Psoas muscle (tissue), 8 donors: ENCODE data around the gene TMEM121. TPM values are rescaled to one million over a fixed set of nuclear protein-coding genes. Genes with fewer than 3 reads are reported as not detected.

Source experiments
- ATAC-seq, 4 donors: fragments of 200-7000 bp; cut with Tn5 transposase; one replicate each; pipeline ENCODE4 v1.9.1; 2020; ENCODE audit warnings: moderate library complexity in 3 of 4, mild to moderate bottlenecking in 2 of 4
- DNase-seq, 2 donors: peaks; one replicate each; pipeline ENCODE4 v3.0.0-alpha.2; 2020
- H3K27ac ChIP-seq: fragments of 200-600 bp; one replicate; pipeline ENCODE4 v1.8.0; 2022
- H3K27me3 ChIP-seq, 3 donors: fragments of 200-600 bp in 1 of 3; one replicate each; pipeline versions ENCODE4 v1.6.1 to v1.8.0; 2013 to 2022; ENCODE audit warnings: low read length in 2 of 3, mild to moderate bottlenecking in 2 of 3, moderate library complexity in 1 of 3; ENCODE audit not compliant: insufficient read depth in 3 of 3
- H3K36me3 ChIP-seq, 2 donors: fragments of 200-600 bp in 1 of 2; one replicate each; pipeline versions ENCODE4 v1.6.1 to v1.8.0; 2013 to 2022; ENCODE audit warnings: low read depth in 1 of 2, mild to moderate bottlenecking in 1 of 2, moderate library complexity in 1 of 2; ENCODE audit not compliant: insufficient read depth in 1 of 2
- H3K4me1 ChIP-seq: fragments of 200-600 bp; one replicate; pipeline ENCODE4 v1.8.0; 2022
- H3K4me3 ChIP-seq: fragments of 200-600 bp; one replicate; pipeline ENCODE4 v1.8.0; 2022; ENCODE audit warnings: mild to moderate bottlenecking
- H3K9me3 ChIP-seq: fragments of 200-600 bp; one replicate; pipeline ENCODE4 v1.8.0; 2022
- WGBS, 3 donors: extraction: QIAGEN DNeasy Blood & Tissue Kit; methylation state at CpG; one replicate each; pipeline versions ENCODE4 v1.1.6 to v1.1.7; 2013; 5-methylcytosine and 5-hydroxymethylcytosine counted together
- intact Hi-C, 2 donors: fragments of 100-400 bp; cut with DNase I; formaldehyde crosslinking; loops; one replicate each; pipeline versions ENCODE4 v1.11.0 to v1.14.2; 2022
- polyA plus RNA-seq, 3 donors: library from polyadenylated mRNA; stranded (reverse); fragments of 200-250 nt; gene quantifications; one replicate each; pipeline ENCODE4 v1.2.3, GENCODE V29; 2013
- total RNA-seq, 4 donors: library from RNA; stranded (reverse); fragmentation: NEBNext Ultra II Directional in 2 of 4; extraction: Animal tissue kit (Norgen Biotek cat#: 25700) in 2 of 4; gene quantifications; one replicate each; pipeline versions ENCODE4 v1.2.1 to v1.2.4, GENCODE V29; 2021 to 2023
- TF ChIP-seq, protein P1 (sequence below): fragments of 200-600 bp; IDR thresholded peaks from one replicate; pipeline ENCODE4 v1.8.0; 2022; ENCODE audit warnings: antibody characterized with exemption
- donor health status: healthy with polysubstance abuse.
- donor health status: DM: no; HTN: no; CAD: no; lungs with moderate emphysema.
- donor health status: Bipolar disorder and iron deficiency.
- donor health status: healthy.
- donor health status: DM: yes; HTN: yes; CAD: no.
- donor health status: DM: no; HTN: no; CAD: no.
- donor health status: DM: no; HTN: no; CAD: no.
- donor health status: DM: yes; HTN: yes; CAD: no.

TMEM121 gene
- total and polyA plus RNA-seq, 7 donors = 0.08 to 0.60 (median 0.38) TPM

DNA sequence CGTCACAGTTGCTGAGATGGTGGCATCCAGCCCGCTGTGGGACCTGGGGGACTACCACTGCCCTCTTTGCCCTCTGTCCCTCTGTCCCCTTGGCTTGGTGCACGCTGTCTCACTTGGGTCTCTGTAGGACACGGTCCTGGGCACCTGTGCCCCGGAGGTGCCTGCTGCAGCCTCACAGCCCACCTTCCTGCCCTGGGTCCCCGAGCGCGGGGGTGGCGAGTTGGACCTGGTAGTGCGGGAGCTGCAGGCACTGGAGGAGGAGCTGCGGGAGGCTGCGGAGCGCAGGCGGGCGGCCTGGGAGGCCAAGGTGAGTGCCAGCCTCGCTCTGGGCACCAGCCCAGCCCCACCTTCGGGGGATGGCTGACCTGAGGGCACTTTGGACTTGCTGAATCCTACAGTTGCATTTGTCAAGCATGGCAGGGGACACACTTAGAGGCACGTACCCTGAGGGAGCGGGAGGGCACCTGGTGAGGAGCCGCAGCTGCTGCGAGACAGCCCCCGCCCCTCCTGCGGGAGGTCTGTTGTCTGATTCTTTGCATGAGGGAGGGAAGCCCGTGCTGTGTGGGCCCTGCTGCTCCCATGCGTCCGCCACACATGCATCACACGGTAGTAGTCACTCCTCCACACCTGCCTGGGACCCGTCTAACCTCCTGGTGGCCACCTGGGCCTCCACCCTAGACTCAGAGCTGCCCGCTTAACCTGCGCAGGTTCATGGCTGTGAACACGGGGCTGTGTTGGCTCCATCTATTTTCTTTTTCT lies 28.5 kb upstream of the TMEM121 start:
- no peak overlapping the region for H3K27ac ChIP-seq
- no peaks in the 10 kb centered on the region for H3K9me3 ChIP-seq
- no peaks in the 10 kb centered on the region for H3K36me3 ChIP-seq
- 92 to 94% (median 92%) methylated on average over 30 to 31 of the region's 31 CpGs for WGBS, 3 donors
- ATAC-seq (no peak), DNase-seq (peak; percentile 15 to 52)
- peaks cover 13% of the 10 kb centered on the region for H3K4me1 ChIP-seq
- H3K4me3 ChIP-seq = no peak overlapping the region
- intact Hi-C loops = loop anchor here in 1 of 2 donors (10.0 kb wide), 1 partner anchor 813 kb away; the partner anchor contains the start of gene INF2
- TF ChIP-seq, protein P1, sequence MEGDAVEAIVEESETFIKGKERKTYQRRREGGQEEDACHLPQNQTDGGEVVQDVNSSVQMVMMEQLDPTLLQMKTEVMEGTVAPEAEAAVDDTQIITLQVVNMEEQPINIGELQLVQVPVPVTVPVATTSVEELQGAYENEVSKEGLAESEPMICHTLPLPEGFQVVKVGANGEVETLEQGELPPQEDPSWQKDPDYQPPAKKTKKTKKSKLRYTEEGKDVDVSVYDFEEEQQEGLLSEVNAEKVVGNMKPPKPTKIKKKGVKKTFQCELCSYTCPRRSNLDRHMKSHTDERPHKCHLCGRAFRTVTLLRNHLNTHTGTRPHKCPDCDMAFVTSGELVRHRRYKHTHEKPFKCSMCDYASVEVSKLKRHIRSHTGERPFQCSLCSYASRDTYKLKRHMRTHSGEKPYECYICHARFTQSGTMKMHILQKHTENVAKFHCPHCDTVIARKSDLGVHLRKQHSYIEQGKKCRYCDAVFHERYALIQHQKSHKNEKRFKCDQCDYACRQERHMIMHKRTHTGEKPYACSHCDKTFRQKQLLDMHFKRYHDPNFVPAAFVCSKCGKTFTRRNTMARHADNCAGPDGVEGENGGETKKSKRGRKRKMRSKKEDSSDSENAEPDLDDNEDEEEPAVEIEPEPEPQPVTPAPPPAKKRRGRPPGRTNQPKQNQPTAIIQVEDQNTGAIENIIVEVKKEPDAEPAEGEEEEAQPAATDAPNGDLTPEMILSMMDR = no peak
- H3K27me3 ChIP-seq = no peaks in the 10 kb centered on the region

DNA sequence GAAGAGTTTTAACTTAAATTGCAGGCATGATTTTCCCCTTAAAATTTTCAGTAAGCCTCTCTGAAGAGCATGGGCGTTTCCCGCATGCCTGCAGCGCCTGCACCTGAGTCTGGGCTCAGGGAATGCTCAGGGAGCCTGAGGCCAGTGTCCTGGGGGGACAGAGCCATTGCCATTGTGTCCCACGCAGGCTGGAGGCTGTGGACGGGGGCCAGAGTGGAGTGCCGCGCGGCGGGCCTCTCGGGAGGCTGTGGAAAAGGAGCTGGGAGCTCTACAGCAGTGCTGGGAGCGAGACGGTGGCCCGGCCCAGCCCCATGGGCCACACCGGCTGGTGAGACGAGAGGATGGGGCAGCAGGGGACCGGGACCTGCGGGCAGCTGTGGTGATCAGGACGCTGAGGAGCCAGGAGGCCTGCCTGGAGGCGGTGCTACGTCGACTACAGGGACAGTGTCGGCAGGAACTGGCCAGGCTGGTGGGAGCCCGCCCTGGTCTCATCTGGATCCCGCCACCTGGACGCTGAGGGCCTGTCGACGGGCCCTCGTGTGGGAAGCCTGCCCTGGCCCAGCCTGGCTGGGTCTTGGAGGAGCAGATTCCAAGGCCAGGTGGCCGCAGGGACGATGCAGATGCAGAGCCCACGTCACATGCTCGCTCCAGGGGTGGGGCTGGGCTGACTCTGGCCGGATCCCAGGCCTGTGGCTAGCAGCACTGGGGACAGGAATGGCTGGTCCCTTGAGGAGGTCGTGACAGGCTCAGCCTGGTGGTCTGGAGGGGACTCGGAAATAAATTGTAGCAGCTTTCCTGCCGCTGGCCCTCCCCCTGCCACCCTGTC lies 27.7 kb upstream of the TMEM121 start:
- intact Hi-C loops = loop anchor here in 1 of 2 donors (10.0 kb wide), 1 partner anchor 814 kb away; the partner anchor contains the start of gene INF2
- no peaks in the 10 kb centered on the region for H3K9me3 ChIP-seq
- 74 to 83% (median 79%) methylated on average over 34 to 36 of the region's 36 CpGs for WGBS, 3 donors
- no peaks in the 10 kb centered on the region for H3K27me3 ChIP-seq
- DNase-seq (peak in 1 of 2 donors; percentile 42), ATAC-seq (no peak)
- no peak overlapping the region for H3K4me3 ChIP-seq
- peaks cover 13% of the 10 kb centered on the region for H3K4me1 ChIP-seq
- no peaks in the 10 kb centered on the region for H3K36me3 ChIP-seq
- no peak overlapping the region for H3K27ac ChIP-seq
- TF ChIP-seq, protein P1 = no peak

DNA sequence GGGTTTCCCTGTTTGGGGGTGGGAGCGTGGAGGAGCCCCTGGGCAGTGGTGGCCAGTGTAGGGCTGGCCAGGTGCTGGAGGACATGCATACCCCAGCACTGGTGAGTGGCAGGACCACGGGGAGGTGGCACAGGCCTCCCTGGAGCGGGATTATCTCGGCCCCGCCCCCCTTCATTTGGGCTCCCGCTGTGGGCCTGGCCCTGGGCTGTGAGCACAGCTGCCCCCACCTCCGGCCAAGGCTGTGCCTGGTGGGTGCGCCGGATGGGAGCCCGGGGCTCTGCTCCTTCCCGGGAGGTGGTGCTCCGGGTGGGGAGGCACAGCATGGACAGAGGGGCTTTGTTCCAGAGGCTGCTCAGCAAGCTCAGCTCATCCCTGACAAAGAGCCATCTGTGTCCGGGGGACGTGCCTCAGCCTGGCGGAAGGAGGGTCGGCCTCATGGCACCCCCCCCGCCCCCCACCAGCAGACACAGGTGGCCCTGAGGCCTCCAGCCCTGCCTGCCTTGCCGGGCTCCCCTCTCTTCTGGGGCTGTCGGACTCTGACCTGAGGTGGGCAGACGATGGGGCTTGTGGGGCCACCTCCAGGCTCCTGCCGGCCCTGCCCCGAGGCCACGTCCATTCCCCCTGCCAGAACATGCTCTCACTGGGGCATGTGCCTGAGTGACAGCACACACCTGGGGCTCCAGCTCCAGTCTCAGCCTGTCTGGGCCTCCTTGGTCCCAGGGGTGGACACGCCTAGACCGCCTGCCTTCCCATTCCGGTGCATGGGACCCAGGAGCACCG lies 26.9 kb upstream of the TMEM121 start:
- intact Hi-C loops = loop anchor here in 1 of 2 donors (10.0 kb wide), 1 partner anchor 815 kb away; the partner anchor contains the start of gene INF2
- Histone ChIP-seq H3K4me3 (no peak overlapping the region), H3K27me3 (no peaks in the 10 kb centered on the region), H3K4me1 (peaks cover 13% of the 10 kb centered on the region), H3K36me3 (no peaks in the 10 kb centered on the region), H3K27ac (no peak overlapping the region), H3K9me3 (no peaks in the 10 kb centered on the region)
- DNase-seq (peak in 1 of 2 donors; percentile 48), ATAC-seq (no peak)
- WGBS, 3 donors = 64 to 75% (median 68%) methylated on average over 16 to 27 of the region's 27 CpGs
- TF ChIP-seq, protein P1 = no peak

DNA sequence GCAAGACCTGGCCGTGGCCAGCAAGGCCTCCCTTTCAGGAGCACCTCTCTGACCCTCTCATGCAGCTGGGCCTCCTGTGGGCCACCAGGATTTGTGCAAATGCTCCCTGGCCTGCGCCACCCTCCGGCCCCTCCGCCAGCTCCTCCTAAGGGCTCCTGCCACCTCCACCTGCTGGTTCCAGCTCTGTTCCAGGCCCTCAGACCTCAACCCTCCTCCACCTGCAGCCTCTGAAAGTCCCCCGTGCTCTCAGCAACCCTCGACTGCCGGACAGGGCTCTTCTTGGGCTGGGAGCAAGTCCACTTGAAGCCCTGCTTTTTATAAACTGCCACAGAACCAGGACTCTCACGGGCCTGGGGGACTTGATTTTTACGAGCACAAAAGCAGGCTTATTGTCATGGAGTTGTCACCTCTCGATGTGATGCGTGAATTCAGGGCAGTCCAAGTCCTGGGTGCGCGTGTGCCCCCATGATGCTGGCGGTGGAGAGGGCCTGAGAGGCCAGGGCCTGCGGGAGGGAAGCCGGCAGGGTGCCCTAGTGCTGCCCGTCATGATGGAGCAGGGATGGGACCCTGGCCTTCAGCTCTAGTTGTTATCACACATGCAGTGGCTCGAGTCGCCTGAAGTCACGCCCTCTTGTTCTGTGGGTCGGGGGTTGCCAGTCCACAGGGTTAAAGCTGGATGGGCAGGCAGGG lies 26.2 kb upstream of the TMEM121 start:
- 76 to 92% (median 88%) methylated on average over 17 to 21 of the region's 21 CpGs for WGBS, 3 donors

More for the DNA sequence above, 26.2 kb upstream of the TMEM121 start:
- H3K27me3 ChIP-seq = no peaks in the 10 kb centered on the region
- no peak overlapping the region for H3K27ac ChIP-seq
- H3K4me3 ChIP-seq = no peak overlapping the region
- DNase-seq (peak in 1 of 2 donors; percentile 47), ATAC-seq (no peak)
- TF ChIP-seq, protein P1 = no peak
- H3K4me1 ChIP-seq = peaks cover 11% of the 10 kb centered on the region
- intact Hi-C loops = no loop called here
- no peaks in the 10 kb centered on the region for H3K9me3 ChIP-seq
- no peaks in the 10 kb centered on the region for H3K36me3 ChIP-seq
